Esophagus squamous epithelium (tissue), 5 donors: Measurements from ENCODE around the gene G0S2. TPM values are rescaled to one million over a fixed set of nuclear protein-coding genes. Genes with fewer than 3 reads are reported as not detected.

ENCODE experiments used
- DNase-seq: peaks from one replicate; lab custom pipeline; 2025; lab: John Stamatoyannopoulos, UW
- H3K27ac ChIP-seq, 4 donors: fragments of 200-600 bp; sonication (generic); one replicate each; pipeline ENCODE4 v1.5.1; 2016 to 2019; ENCODE audit warnings: mild to moderate bottlenecking in 1 of 4
- H3K27me3 ChIP-seq, 4 donors: fragments of 200-600 bp; sonication (generic); 1 replicate in 3 of 4; 2 replicates in 1 of 4; pipeline versions ENCODE4 v1.5.1 to v1.6.0; 2017 to 2021; ENCODE audit warnings: antibody characterized with exemption in 1 of 4
- H3K36me3 ChIP-seq, 3 donors: fragments of 200-600 bp; sonication (generic); one replicate each; pipeline ENCODE4 v1.5.1; 2016 to 2019
- H3K4me1 ChIP-seq, 3 donors: fragments of 200-600 bp; sonication (generic); one replicate each; pipeline ENCODE4 v1.5.1; 2017 to 2019
- H3K4me3 ChIP-seq, 4 donors: fragments of 200-600 bp; sonication (generic); 1 replicate in 3 of 4; 2 replicates in 1 of 4; pipeline ENCODE4 v1.5.1; 2016 to 2019; ENCODE audit warnings: mild to moderate bottlenecking in 2 of 4, moderate library complexity in 1 of 4
- H3K9me3 ChIP-seq, 3 donors: fragments of 200-600 bp; sonication (generic); one replicate each; pipeline ENCODE4 v1.5.1; 2016 to 2019
- POLR2A ChIP-seq, 4 donors: fragments of 450-650 bp; IDR thresholded peaks; one replicate each; pipeline ENCODE4 v1.6.1; 2017; ENCODE audit warnings: antibody characterized with exemption in 4 of 4, mild to moderate bottlenecking in 4 of 4, moderate library complexity in 3 of 4
- WGBS, 2 donors: methylation state at CpG; one replicate each; pipeline ENCODE4 v1.1.5; 2018; 5-methylcytosine and 5-hydroxymethylcytosine counted together
- intact Hi-C: fragments of 100-400 bp; cut with DNase I; formaldehyde crosslinking; loops from one replicate; pipeline ENCODE4 v1.15.0; 2022
- total RNA-seq, 4 donors: library from RNA; depleted of rRNA; stranded (reverse); fragments of >200 nt; gene quantifications; one replicate each; pipeline ENCODE4 v1.1.0, GENCODE V29; 2016
- TF ChIP-seq, protein P1 (sequence below), 6 experiments: fragments of 450-650 bp in 4 of 6; fragments of 200-600 bp in 2 of 6; sonication (generic) in 2 of 6; IDR thresholded peaks; one replicate each; pipeline ENCODE4 v1.5.1; 2016 to 2019; ENCODE audit warnings: antibody characterized with exemption in 6 of 6, mild to moderate bottlenecking in 4 of 6, moderate library complexity in 4 of 6
- donor health status: DM: yes; HTN: yes; CAD: no.

The G0S2 gene
- total RNA-seq, 4 donors from 2014 or later: 6.7 to 25.2 (median 7.1) TPM

GRCh38 chr1:209714338-209714737 lies 39.1 kb downstream of the G0S2 start:
- intact Hi-C loops: no loop called here
- no peaks in the 10 kb centered on the region for H3K27me3 ChIP-seq
- TF ChIP-seq POLR2A (IDR thresholded peaks at IDR 0.05): no peak
- TF ChIP-seq, protein P1, sequence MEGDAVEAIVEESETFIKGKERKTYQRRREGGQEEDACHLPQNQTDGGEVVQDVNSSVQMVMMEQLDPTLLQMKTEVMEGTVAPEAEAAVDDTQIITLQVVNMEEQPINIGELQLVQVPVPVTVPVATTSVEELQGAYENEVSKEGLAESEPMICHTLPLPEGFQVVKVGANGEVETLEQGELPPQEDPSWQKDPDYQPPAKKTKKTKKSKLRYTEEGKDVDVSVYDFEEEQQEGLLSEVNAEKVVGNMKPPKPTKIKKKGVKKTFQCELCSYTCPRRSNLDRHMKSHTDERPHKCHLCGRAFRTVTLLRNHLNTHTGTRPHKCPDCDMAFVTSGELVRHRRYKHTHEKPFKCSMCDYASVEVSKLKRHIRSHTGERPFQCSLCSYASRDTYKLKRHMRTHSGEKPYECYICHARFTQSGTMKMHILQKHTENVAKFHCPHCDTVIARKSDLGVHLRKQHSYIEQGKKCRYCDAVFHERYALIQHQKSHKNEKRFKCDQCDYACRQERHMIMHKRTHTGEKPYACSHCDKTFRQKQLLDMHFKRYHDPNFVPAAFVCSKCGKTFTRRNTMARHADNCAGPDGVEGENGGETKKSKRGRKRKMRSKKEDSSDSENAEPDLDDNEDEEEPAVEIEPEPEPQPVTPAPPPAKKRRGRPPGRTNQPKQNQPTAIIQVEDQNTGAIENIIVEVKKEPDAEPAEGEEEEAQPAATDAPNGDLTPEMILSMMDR (IDR thresholded peaks at IDR 0.05): no peak
- WGBS, 2 donors: 65 to 76% methylated on average over 2 of the region's 2 CpGs
- H3K4me1 ChIP-seq: peaks cover 0 to 12% (median 0%) of the 10 kb centered on the region in 3 donors
- no peaks in the 10 kb centered on the region for H3K9me3 ChIP-seq
- H3K36me3 ChIP-seq: no peaks in the 10 kb centered on the region
- no peak for DNase-seq
- H3K4me3 ChIP-seq: no peak overlapping the region
- H3K27ac ChIP-seq: no peak overlapping the region

DNA sequence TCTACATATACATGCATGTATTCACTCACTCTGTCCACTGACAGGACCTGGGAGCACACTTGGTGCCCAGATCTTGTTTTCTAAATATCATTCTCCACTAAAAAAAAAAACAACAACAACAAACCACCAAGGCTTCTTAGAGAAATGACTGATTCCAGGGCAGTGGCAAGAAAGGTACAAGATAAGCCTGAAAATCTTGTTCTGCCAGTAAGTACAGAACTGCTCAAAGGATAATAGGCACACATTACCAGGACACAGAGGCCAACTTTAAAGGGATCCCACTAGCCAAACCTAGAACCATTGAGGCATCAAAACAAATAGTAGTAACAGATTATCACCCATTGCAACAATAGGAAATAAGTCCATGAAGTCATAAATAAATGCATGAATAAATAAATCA lies 40.1 kb downstream of the G0S2 start:
- Histone ChIP-seq H3K4me1 (peaks cover 0 to 17% (median 0%) of the 10 kb centered on the region in 3 donors), H3K27ac (no peak overlapping the region), H3K27me3 (no peaks in the 10 kb centered on the region), H3K4me3 (no peak overlapping the region), H3K9me3 (no peaks in the 10 kb centered on the region), H3K36me3 (no peaks in the 10 kb centered on the region)
- no peak for DNase-seq
- intact Hi-C loops: no loop called here
- TF ChIP-seq, protein P1 (IDR thresholded peaks at IDR 0.05): no peak
- no peak for TF ChIP-seq POLR2A (IDR thresholded peaks at IDR 0.05)

- H3K4me3 ChIP-seq: no peak overlapping the region
- no peak for DNase-seq
- H3K4me1 ChIP-seq: peaks cover 4 to 42% (median 12%) of the 10 kb centered on the region in 3 donors
- H3K27me3 ChIP-seq: no peaks in the 10 kb centered on the region
- H3K36me3 ChIP-seq: no peaks in the 10 kb centered on the region
- H3K9me3 ChIP-seq: no peaks in the 10 kb centered on the region
- WGBS, 2 donors: 80 to 84% methylated on average over 2 of the region's 2 CpGs
- intact Hi-C loops: no loop called here
- no peak overlapping the region for H3K27ac ChIP-seq
- TF ChIP-seq, protein P1 (IDR thresholded peaks at IDR 0.05): no peak
- no peak for TF ChIP-seq POLR2A (IDR thresholded peaks at IDR 0.05)
Measured at GRCh38 chr1:209717818-209718217, 42.6 kb downstream of the G0S2 start.

DNA sequence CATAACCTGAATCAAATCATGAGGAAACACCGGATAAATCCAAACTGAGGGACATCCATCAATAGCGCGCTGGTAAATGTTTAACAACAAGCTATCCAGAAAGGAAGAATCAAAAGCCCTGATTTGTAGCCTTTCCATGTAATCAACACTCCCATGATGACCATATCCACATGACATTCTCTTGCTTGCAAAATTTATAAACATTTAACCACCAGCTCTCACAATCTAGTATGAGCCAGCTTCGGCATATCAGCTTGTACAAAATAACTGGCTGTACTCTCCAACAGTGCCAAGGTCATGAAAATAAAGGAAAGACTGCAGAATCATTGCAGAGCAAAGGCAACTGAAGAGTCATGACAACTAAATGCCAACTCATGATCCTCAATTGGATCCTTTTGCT lies 45.1 kb downstream of the G0S2 start:
- Histone ChIP-seq H3K27me3 (no peaks in the 10 kb centered on the region), H3K4me1 (peaks cover 4 to 46% (median 14%) of the 10 kb centered on the region in 3 donors), H3K9me3 (no peaks in the 10 kb centered on the region), H3K4me3 (no peak overlapping the region), H3K27ac (peak overlapping the region in 3 of 4 donors; percentile 26 to 42 (median 31)), H3K36me3 (no peaks in the 10 kb centered on the region)
- DNase-seq: no peak
- intact Hi-C loops: no loop called here
- TF ChIP-seq, protein P1 (IDR thresholded peaks at IDR 0.05): no peak
- TF ChIP-seq POLR2A (IDR thresholded peaks at IDR 0.05): no peak
- 85 to 86% methylated on average over 4 of the region's 4 CpGs for whole genome bisulfite sequencing, 2 donors

- Histone ChIP-seq H3K4me1 (peaks cover 4 to 41% (median 14%) of the 10 kb centered on the region in 3 donors), H3K4me3 (no peak overlapping the region), H3K9me3 (no peaks in the 10 kb centered on the region), H3K27ac (peak overlapping the region in 3 of 4 donors; percentile 31 to 55 (median 42)), H3K36me3 (no peaks in the 10 kb centered on the region), H3K27me3 (no peaks in the 10 kb centered on the region)
- DNase-seq: no peak
- TF ChIP-seq POLR2A (IDR thresholded peaks at IDR 0.05): no peak
- TF ChIP-seq, protein P1 (IDR thresholded peaks at IDR 0.05): no peak
- WGBS, 2 donors: 71 to 81% methylated on average over 2 of the region's 2 CpGs
- intact Hi-C loops: no loop called here
Measured at GRCh38 chr1:209720826-209721225, 45.6 kb downstream of the G0S2 start.
